Measurements from ENCODE around the gene EMILIN1.

The EMILIN1 gene

DNA sequence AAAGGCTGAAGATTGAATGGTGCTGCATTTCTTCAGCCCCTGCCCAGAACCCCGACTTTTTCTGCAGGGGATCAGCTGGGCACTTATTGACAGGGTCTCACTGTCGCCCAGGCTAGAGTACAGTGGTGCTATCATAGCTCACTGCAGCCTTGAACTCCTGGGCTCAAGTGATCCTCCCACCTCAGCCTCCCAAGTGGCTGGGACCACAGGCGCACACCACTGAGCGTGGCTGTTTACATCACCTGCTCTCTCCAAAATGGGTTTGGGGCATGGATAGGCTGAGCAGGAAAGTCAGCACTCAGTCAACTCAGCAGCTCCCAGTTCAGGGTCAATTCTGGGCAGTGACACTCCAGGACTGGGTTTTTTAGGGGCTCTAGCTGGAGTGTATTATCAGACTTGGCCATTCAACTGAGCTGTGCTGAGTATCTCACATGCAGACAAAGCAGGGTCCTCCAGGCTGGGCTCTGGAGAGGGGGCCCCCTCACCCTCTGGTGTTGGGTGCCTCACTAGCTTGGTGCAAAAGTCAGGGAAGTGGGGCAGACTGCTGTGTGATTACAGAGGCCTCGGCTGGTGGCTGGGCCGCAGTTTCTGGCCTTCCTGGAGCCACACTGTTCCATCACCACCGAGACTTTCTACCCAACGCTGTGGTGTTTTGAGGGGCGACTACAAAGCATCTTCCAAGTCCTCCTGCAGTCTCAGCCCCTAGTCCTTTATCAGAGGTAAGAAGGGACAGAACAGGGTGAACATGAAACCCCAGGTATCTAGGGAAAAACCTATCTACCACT is 49.7 kb downstream of the EMILIN1 start:
- DNase-seq: no peak

DNA sequence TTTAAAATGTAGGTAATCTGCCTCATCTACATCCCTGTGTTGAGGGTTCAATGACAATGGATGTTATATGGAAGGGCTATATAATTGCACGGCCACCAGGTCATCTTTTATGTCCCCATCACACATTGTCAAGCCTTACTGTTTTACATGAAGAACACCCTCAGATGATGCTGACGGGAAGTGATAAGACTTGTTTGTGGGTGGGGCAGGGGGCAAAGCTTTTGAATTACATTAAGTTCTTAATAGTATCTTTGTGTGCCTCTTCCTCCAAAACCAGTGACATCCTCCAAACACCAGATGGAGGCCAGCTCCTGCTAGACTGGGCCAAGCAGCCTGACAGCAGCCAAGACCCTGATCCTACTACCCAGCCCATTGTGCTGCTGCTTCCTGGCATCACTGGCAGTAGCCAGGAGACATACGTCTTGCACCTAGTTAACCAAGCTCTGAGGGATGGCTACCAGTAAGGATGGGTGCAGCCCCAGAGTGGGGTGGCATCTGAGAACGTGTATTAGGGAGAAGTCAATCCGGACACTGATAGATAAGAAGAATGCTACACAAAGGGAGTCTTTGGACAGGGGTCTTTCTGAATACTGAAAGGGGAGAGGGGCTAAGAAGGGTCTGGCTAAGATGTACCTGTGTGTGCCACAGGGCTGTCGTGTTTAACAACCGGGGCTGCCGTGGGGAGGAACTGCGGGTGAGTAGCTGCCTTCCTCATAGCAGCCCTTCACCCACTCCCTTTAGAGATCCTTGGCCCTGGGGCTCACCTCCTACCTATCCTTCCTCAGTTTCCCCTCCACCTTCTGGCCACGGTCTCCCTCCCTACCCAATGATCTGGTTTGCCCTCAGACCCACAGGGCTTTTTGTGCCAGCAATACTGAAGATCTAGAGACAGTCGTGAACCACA is 50.5 kb downstream of the EMILIN1 start:
- DNase-seq: no peak

DNA sequence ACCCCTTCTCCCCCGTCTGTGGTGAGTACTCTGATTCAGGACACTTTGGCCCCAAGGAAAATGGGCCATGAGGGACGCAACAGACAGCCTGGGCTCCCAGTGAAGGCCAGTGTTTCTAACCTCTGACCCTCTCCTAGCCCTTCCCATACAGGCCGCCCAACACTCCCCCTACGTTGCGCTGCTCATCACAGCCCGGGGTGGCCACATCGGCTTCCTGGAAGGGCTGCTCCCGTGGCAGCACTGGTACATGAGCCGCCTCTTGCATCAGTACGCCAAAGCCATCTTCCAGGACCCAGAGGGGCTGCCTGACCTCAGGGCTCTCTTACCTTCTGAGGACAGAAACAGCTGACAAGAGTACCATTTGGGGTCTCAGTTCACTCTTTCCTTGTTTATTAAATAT is 52.0 kb downstream of the EMILIN1 start:
- no peak for DNase-seq

- DNase-seq: no peak
Observed at GRCh38 chr2:27131429-27131828, 53.0 kb downstream of the EMILIN1 start.

GRCh38 chr2:27133195-27133875 is 54.9 kb downstream of the EMILIN1 start:
- DNase-seq: no peak

DNA sequence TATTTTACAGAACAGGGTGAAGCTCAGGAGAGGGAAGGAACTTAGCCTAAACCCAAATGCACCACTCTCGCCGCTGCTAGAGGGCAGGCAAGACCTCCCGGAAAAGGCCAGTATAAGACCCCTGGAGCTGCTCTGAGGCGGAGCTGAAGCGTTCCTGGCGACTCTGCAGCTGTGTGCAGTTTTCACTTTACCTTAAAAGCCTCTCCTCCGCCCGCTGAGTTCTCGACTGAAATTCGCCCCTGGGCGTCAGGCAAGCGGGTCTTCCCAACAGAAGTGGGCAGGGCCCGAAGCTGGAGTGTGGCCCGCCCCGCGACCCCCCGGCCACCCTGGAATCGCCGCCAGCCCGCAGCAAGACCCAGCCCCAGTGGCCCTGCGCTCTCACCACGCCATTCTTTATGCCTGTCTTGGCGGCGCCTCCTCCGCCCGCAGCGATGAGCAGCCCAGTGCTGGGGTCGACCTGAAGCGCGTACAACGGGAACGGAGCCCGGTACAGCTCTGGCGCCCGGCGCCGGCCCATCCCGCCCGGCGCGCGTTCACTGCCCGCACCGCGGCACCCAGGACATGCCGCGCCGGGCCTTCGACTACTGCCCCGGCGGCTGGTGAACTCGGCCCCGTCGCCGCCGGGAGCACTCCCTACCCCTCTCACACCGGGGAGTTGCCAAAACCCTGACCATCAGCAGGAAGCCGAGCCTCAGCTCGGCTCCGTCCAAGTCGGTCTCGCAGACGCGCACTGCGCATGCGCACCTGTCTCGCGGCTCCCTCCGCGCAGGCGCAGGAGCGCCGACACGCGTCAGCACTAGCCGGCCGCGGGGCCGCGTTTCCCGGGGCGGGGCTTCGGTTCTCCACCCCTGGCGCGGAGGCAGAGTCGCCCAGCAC is 55.7 kb downstream of the EMILIN1 start, which contains the start of gene PREB:
TSS of gene PREB (minus strand) at position 732 of the 876 bp plus-strand sequence. CDS start at position 517, 215 bp downstream.
- DNase-seq: peak; percentile 95 to 98 (median 98)

- no peak for DNase-seq
Observed at GRCh38 chr2:27134781-27135477, 56.5 kb downstream of the EMILIN1 start.

DNA sequence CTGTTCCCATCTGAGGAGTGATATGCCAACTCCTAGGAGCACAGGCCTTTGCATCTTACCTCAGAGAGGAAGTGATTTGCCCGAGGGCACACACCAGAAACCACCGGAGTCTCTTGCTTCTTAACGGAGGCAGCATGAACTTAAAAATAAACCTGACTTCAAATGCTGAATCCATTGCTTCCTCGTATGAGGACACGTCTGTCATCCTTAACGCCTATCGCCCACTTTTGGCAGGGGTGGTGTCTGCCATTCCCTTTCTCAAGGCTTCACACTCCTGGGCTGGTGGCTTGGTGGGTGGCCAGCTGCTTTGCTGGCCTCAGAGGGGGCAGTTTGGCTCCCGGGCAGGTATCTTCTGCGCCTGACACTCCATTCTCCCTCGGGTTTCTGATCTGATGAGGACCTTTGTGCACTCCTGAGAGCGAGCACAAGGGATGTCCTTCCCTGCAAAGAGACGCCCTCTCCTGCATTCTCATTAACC is 57.1 kb downstream of the EMILIN1 start:
- no peak for DNase-seq

Measured in activated CD4-positive, CD25-positive, alpha-beta regulatory T cell (primary cell).